ENCODE results near the gene MESP1.

Gene MESP1

GRCh38 chr15:89758283-89758682, 7.2 kb upstream of the MESP1 start:
- no peak for TF ChIP-seq CTCF (IDR thresholded peaks at IDR 0.05; ENCODE audit: low read depth, low read length, missing control alignments)
- H3K4me3 ChIP-seq (replicated peaks; ENCODE audit: low read depth, low read length) = no peak overlapping the region
- no peak for DNase-seq (ENCODE audit: extremely low read depth, low read depth)

- no peak for DNase-seq (ENCODE audit: extremely low read depth, low read depth)
- no peak for TF ChIP-seq CTCF (IDR thresholded peaks at IDR 0.05; ENCODE audit: low read depth, low read length, missing control alignments)
- no peak overlapping the region for H3K4me3 ChIP-seq (replicated peaks; ENCODE audit: low read depth, low read length)
These were observed 5.8 kb upstream of the MESP1 start for GRCh38 chr15:89756897-89757296.

GRCh38 chr15:89755701-89756100, 4.7 kb upstream of the MESP1 start:
- DNase-seq (ENCODE audit: extremely low read depth, low read depth) = no peak
- no peak for TF ChIP-seq CTCF (IDR thresholded peaks at IDR 0.05; ENCODE audit: low read depth, low read length, missing control alignments)
- H3K4me3 ChIP-seq (replicated peaks; ENCODE audit: low read depth, low read length) = no peak overlapping the region

DNA sequence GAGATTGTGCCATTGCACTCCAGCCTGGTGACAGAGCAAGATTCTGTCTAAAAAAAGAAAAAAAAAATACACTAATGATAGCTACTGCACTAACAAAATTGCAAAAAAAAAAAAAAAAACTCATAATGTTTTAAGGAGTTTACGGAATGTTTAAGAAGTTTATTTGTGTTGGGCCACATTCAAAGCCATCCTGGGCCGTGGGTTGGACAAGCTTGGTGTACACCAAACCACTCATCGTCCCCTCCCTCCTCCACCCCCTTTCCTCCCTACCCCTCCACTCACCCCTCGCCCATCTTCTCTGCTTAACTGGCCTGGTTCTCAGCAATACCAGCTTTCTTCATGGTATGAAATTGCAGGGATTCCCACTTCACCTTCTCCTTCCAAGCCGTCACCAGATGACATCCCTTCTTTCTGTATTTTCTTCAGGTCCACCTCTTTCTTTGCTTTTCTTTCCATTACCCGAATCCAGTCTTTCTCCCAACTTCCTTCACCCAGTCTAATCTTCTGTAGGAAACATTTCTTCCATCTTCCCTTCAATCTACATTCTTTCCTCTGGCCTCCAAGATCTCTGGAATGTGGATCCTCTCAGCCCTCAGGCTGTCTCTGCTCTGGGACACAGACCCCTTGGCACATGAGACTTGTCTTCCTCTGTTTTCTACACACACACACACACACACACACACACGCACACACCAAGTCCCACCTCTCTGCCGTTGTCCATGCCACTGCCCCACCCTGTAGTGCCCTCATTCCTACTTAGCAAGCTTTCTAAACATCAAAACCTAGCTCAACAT, 3.5 kb upstream of the MESP1 start:
- no peak for DNase-seq (ENCODE audit: extremely low read depth, low read depth)
- no peak for TF ChIP-seq CTCF (IDR thresholded peaks at IDR 0.05; ENCODE audit: low read depth, low read length, missing control alignments)
- H3K4me3 ChIP-seq (replicated peaks; ENCODE audit: low read depth, low read length) = no peak overlapping the region

- TF ChIP-seq CTCF (IDR thresholded peaks at IDR 0.05; ENCODE audit: low read depth, low read length, missing control alignments) = no peak
- no peak for DNase-seq (ENCODE audit: extremely low read depth, low read depth)
- no peak overlapping the region for H3K4me3 ChIP-seq (replicated peaks; ENCODE audit: low read depth, low read length)
These were observed 2.8 kb upstream of the MESP1 start for GRCh38 chr15:89753855-89754254.

DNA sequence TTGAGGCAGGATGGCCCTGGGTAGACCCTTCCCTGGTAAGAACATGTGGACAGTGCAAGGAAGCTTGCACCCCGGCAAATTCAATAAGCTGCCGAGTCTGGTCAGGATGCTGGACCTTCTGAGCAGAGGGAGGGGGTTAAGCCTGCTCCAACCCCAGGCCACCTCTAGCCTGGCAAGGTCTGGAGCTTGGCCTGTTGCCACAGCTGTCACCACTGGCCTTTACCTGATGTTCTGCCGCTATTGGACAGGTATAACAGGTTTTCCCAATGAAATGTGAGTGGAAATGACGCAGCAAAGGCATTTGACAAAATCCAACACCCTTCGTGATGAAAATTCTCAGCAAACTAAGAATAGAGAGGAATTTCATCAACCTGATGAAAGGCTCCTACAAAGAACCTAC, 699 bp upstream of the MESP1 start:
- no peak overlapping the region for H3K4me3 ChIP-seq (replicated peaks; ENCODE audit: low read depth, low read length)
- DNase-seq (ENCODE audit: extremely low read depth, low read depth) = no peak
- no peak for TF ChIP-seq CTCF (IDR thresholded peaks at IDR 0.05; ENCODE audit: low read depth, low read length, missing control alignments)

Measured in HFF-Myc (cell line).